ENCODE results near the gene RPP40.
"Not testable (repeated sequence)": the region's sequence is repeated elsewhere in the genome, so short reads cannot be mapped to it uniquely, and the experiment has no call there.

The RPP40 gene

DNA sequence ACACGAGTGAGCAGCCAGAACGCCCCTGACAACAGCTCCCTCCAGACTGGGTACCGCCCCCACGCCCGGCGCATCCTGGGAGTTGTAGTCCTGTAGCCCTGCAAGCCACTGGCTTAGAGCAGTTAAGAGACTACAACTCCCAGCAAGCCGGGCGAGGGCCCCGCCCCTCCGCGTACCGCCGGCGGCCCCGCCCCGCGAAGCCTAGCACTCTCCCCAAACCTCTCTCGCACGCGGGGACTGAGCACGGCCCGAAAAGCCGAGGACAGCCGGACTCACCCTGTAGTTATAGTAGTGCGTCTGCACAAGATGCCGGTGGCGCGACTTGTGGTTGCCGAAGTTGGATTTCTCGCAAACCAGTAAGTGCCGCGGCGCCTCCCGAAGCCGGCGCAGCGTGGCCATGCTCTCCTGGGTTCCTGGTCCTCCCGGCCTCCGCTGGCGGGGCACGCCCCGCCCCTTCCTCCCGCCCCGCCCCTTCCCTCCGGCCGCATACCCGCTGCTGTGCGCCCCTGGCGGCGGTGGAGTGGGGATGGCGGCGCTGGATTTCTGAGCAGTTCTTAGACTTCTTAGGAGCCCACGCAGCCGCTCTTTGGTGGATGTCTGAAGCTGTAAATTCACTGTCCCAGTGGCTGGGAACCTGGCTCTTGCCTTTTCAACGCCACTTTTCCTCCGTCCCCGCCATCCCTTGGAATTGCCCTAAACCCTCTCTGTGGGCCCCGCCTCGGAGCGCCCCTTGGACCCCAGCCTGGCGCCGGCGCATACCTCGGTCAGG, at the start of gene RPP40:
Gene RPP40 (minus strand): TSS at position 434 of the 769 bp plus-strand sequence. CDS start 35 bp downstream, at position 399.
- DNase-seq: peak; percentile 99

GRCh38 chr6:5053038-5053437, 49.2 kb upstream of the RPP40 start:
- DNase-seq: no peak

GRCh38 chr6:5051394-5051793, 47.6 kb upstream of the RPP40 start:
- DNase-seq: no peak

GRCh38 chr6:5050009-5050408, 46.2 kb upstream of the RPP40 start:
- DNase-seq: no peak

GRCh38 chr6:5046430-5046829, 42.6 kb upstream of the RPP40 start:
- no peak for DNase-seq

GRCh38 chr6:5045416-5045815, 41.6 kb upstream of the RPP40 start:
- DNase-seq: no peak

DNA sequence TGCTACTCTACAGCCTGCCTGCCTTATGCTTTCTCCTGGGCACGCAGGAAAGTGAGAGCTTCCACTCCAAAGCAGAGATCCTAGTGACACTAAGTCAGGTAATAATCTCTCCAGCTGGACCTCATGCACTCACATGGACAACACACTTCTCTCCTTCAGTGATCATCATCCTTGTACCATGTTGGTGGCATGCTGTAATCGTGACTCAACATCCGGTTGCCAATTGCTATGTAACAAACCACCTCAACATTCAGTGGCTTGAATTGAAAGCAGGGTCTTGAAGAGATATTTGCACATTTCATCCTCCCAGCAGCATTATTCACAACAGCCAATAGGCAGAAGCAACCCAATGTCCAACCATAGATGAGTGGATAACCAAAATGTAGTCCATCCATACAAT, 41.0 kb upstream of the RPP40 start:
- DNase-seq: no peak

DNA sequence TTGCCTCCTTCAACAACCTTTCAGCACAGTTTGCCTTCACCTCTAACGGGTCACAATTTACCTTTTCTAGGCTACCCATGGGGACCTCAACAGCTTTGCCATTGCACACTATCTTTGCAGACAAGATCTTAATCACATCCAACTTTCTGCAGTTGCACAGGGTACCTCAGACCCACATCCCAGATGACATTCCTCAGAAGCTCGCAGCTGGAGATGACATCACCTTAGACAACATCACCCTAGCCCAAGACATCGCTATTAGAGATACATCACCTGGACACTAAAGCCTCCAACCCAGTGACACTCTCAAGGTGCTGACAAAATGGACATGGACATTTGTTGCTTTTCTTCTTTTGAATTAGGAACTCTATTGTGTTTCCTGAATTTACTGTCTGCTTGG, 38.6 kb upstream of the RPP40 start:
- no peak for DNase-seq

DNA sequence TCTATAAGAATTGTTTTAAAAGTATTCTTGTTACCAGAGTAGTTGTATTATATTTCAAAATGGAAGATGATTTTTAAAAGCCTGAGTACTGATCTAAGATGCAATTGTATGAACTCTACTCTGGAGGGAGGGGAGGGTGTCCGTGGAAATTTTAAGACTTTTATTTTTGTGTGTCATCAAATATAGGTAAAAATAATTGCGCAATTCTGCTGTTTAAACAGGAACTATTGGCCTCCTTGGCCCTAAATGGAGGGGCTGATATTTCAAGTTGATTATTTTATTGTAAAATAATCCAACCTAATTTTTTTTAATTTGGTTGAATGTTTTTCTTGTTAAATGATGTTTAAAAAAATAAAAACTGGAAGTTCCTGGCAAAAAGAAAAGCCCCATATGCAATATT, 38.1 kb upstream of the RPP40 start:
- no peak for DNase-seq

DNA sequence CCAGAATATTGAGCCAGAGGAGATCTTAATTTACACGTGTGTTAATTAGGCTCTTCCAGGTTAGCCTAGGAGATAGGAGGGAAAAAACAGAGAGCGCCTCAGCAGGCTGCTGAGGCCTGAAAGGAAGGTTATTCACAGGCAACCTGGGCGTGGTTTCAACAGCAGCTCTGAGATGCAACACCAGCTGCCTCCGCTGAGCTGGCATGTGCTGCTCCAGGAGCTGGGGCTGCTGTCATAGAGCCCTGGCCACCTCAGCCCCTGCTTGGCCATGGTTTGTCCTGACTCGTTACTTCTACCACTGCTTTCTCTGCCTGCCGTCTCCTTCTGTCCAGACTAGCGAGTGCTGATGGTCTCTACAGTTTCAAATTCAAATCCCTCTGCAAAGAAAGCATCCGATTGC, 32.4 kb upstream of the RPP40 start:
- DNase-seq: no peak

DNA sequence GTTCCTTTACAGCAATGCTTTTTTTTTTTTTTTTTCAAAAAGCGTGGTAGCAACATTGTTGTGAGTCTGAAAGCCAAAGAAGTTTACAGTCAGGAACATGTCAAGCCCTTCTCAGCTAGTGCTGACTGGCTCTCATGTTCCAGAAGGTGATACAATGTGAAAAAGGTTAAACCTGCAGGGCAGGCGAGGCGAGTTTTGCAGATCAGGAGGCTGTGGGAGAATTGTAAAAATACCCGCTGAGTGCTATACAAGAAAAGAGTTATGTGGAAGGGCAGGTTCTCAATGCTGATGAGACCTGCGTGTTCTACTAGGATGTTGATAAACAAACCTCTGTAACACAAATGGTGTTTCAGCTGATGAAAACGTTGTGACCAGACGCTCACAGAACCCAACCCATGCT, 30.9 kb upstream of the RPP40 start:
- DNase-seq: no peak

DNA sequence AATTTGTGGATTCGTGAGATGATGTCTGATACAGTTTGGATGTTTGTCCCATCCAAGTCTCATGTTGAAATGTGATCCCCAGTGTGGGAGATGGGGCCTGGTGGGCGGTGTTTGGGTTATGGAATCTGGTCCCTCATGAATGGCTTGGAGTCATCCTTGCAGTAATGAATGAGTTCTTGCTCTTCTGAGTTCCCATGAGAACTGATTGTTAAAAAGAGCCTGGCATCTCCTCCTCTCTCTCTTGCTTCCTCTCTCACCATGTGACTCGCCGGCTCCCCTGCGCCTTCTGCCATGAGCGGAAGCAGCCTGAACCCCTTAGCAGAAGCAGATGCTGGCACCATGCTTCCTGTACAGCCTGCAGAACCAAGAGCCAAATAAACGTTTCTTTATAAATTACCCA, 30.5 kb upstream of the RPP40 start:
- no peak for DNase-seq

- not testable (repeated sequence) for DNase-seq
These were observed 29.5 kb upstream of the RPP40 start for GRCh38 chr6:5033214-5033904.

DNA sequence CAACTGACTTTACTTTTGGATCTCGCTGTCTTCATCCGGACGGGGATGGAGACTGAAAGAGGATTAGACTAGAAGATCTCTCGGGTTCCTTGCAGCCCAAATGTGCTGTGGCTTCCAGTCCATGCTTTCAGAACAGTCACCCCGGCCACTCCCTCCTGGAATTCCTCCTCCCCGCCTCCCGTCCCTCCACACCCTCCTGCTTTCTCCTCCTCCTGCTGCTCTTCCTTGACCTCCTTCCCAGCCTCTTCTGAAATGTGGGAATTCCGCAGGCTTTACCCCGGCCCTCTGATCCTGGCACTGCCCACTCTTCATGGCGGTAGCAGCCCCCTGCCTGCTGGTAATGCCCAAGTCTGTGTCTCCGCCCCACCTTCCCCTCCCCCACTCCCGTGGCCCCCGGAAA, 28.9 kb upstream of the RPP40 start:
- DNase-seq: not testable (repeated sequence)

- no peak for DNase-seq
These were observed 27.3 kb upstream of the RPP40 start for GRCh38 chr6:5031150-5031549.

GRCh38 chr6:5030596-5031136, 26.8 kb upstream of the RPP40 start:
- peak; percentile 69 for DNase-seq

- no peak for DNase-seq
These were observed 25.8 kb upstream of the RPP40 start for GRCh38 chr6:5029609-5030008.

DNA sequence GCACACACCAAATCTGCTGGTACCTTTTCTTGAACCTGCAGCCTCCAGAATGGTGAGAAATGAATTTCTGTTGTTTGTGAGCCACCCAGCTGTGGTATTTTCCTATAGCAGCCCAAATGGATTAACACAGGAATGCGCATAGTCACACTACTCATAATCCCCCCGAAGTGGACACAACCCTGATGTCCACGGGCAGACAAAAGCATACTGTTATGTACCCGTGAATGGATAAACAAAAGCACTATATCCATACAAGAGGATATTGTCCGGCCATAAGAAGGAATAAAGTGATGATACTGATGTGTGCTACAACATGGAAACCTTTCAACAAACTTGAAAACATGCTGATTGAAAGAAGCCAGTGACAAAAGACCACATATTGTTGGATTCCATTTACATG, 25.1 kb upstream of the RPP40 start:
- DNase-seq: no peak

- no peak for DNase-seq
These were observed 24.5 kb upstream of the RPP40 start for GRCh38 chr6:5028301-5028700.

GRCh38 chr6:5025911-5026819, 22.3 kb upstream of the RPP40 start:
- no peak for DNase-seq

GRCh38 chr6:5023923-5024322, 20.1 kb upstream of the RPP40 start:
- DNase-seq: no peak

GRCh38 chr6:5020142-5020541, 16.3 kb upstream of the RPP40 start:
- DNase-seq: no peak

DNA sequence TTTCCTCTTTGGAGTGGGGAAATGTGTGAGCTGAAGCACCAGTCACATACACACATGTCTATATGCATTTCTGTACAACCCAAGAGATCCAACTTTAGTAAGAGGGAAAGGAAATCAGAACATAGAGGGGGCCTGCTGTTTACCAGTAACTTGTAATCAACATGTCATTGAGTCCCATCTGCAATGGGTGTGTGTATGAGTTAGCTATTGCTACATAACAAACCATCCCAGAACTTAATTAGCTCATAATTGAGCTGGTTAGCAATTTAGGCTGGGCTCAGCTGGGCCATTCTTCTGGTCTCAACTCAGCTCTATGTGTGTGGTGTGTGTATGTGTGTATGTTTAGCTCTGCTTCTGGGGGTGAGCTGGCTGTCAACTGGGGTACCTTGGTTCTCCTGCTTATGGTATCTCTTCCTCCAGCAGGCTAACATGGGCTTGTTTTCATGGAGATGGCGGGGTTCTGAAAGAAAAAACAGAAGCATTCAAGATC, 10.3 kb upstream of the RPP40 start:
- no peak for DNase-seq

All from CD4-positive, alpha-beta T cell treated with Interleukin-17A for 4 hours (primary cell).